Hindlimb muscle (tissue), 1 donor: ENCODE results near the gene LRSAM1. TPM values are rescaled to one million over a fixed set of nuclear protein-coding genes. Genes with fewer than 3 reads are reported as not detected.

Experiments
- DNase-seq: peaks from one replicate; pipeline ENCODE4 v3.0.0-alpha.2; 2013
- polyA plus RNA-seq: library from polyadenylated mRNA; unstranded; fragments of 120-200 nt; gene quantifications from one replicate; pipeline ENCODE4 v1.2.1, GENCODE V29; 2013; ENCODE audit not compliant: insufficient read length

Gene LRSAM1
- polyA plus RNA-seq, result 16.9 TPM

- peak; percentile 95 for DNase-seq
Observed at GRCh38 chr9:127450830-127451607, at the start of gene LRSAM1, which contains the start of gene RPL12. LRSAM1 (plus strand) TSS chr9:127451510; CDS start chr9:127454528, 3,018 bp downstream. RPL12 (minus strand) TSS chr9:127451406; CDS start chr9:127451317, 89 bp downstream.

DNA sequence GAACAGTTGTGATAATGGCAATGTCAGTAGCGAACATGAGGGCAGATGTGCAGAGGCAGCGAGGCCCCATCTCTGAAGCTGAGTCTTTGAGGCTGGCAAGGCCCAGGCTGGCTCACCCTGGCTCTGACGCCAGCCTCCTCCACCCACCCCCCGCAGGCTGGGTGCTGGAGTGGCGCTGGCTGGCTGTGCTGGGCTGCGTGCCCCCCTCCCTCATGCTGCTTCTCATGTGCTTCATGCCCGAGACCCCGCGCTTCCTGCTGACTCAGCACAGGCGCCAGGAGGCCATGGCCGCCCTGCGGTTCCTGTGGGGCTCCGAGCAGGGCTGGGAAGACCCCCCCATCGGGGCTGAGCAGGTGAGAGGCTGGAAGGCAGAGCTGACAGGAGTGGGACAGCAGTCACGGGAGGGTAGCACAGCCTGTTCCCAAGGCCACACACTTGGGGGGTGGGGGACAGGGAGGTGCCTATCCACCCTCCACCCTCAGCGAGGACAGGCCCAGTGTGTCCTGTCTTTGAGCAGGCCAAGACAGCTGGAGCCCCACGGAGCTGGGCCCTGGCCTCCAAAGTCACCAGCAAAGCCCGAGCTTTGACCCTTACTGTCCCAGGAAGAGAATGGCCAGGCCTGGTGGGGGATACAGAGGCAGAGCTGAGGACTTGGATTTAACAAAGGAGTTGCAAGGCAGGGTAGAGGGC, 48.8 kb upstream of the LRSAM1 start:
- DNase-seq, result no peak

GRCh38 chr9:127403507-127404192, 47.7 kb upstream of the LRSAM1 start:
- DNase-seq, result no peak

GRCh38 chr9:127404631-127405030, 46.7 kb upstream of the LRSAM1 start:
- no peak for DNase-seq

- no peak for DNase-seq
Observed at GRCh38 chr9:127405344-127406125, 45.8 kb upstream of the LRSAM1 start.

- no peak for DNase-seq
Observed at GRCh38 chr9:127406799-127407491, 44.4 kb upstream of the LRSAM1 start.

DNA sequence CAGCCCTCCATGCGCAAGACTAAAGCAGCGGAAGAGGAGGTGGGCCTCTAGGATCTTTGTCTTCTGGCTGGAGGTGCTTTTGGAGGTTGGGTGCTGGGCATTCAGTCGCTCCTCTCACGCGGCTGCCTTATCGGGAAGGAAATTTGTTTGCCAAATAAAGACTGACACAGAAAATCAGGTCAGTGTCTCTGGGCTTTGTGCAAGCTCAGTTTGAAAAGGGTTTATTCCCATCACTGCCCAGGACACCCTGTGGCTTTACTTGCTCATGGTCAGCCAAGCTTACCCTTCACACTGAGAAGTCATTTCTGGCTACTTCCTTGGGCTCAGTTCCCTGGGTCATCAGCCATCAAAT, 43.8 kb upstream of the LRSAM1 start:
- DNase-seq, result no peak

DNA sequence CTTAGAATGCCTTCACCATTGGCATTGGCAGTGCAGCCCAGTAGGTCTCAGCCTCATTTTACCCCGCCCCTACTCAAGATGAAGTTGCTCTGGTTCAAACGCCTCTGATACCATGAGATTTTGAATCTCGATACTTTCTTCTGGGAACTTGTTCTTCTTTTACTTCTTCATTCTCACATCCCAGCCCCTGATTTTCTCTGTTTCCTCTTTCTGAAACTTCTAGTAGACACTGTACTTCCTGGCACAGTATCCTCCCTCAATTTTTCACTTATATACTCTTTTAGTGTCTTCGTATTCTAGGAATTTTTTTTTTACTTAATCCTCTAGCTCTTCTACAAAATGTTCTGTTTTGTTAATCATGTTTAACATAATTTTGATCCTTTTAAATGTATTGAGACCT, 40.2 kb upstream of the LRSAM1 start:
- DNase-seq, result no peak

DNA sequence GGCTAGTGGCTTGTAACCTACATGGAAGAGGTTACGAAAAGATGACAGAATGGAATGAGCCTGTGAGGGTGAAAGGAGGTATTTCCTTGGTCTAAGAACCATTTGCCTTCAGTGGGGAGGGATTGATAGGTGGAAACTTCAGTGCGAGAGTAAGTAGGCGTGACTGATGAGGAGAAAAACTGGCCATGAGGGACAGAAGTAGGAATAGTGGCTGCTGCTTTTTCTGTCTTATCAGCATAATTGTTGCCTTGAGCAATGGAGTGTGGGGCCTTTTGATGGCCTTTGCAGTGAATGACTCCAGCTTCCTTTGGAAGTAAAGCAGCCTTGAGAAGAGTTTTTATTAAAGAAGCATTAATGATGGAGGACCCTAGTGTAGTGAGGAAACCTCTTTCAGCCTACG, 36.2 kb upstream of the LRSAM1 start:
- DNase-seq, result no peak

DNA sequence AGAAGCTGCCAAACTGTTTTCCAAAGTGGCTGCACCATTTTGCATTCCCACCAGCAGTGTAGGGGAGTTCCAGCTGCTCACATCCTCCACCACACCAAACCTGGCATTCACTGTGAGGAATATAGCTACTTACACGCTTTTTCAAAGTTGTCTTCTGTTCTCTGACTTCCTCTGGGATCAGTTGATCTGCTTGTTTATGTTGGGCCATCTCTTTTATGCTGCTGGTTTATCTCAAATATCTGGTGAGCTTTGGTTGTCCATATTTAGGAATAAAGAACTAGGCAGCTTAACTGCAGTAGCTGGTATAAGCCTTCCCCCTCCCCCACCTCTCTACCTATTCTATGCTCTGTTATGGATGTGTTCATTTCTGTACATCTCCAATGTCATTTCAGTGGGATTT, 35.7 kb upstream of the LRSAM1 start:
- no peak for DNase-seq

DNA sequence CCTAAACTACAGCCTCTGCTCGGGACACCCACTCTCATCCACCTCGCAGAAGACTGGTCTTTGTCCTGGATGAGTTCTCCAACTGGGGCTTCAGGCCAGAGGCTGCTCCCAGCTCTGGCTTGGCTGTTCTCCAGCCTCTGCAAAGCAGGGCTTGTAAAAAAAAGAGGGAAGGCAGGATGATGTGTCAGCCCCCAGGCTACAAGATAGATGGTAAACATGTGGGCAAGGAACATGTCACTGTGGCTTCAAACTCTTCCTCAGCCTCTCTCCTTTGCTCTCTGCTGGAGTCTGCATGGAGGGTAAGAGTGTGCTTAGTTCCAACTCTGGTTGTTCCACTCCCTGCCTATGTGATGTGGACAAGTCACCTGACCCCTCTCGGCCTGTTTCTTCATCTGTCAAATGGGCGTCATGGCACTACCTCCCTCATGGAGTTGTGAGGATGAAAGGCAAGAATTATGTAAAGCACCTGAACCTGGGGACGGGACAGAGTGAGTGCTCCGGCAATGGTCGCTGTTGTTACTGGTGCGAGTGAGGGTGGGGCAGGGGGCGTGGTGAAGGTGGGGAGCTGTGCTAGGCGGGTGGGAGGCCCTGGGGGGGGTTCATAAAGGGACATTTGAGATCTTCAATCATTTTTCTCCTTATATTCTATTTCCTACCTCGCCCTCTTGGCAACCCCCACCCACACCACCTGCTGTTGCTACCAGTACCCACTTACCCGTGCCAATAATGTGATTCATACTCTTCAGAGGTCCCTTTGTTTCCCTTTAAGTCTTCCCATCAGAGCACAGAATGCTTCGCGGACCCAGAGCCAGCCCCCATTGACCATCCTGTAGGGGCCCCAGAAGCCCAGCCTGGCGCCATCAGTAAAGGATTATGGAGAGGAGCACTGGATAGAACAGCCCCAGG, 33.9 kb upstream of the LRSAM1 start:
- no peak for DNase-seq

DNA sequence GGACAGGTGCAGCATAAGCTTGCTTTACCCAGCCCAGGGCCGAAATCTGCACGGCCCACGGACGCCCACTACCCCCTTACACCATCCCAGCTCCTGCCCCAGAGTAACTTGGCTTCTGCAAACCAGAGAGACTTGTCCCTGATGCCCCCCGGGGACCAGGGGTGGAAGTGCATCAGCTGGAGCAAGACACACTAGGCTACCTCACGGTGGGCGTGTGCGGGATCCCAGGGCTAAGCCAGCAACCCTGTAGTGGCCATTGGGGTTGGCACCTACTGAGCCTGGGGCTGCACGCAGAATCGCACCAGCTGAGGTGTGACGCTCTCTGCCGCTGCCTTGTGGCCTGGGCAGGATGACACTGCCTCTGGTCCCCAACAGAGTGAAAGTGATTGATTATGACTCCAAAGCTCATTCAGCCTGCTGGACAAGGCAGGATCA, 33.3 kb upstream of the LRSAM1 start:
- DNase-seq, result no peak

DNA sequence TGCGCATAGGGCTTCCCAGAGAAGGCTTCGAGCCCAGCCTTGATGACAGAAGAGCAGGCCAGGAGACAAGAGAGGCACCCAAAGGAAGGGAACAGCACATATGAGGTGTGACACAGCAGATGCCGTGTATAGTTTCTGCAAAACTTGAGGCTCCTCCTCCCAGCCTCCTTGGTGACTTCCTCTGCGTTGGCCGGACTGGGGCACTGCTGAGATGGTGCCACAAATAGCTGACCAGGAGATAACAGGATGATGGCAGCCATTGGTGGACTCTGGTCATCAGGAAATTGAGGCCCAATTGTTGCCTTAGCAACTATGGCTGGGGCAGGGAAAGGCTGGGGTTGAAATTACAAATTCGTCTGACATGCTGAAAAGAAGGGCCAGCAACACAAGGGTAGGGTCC, 32.0 kb upstream of the LRSAM1 start:
- DNase-seq, result no peak

GRCh38 chr9:127421057-127421456, 30.3 kb upstream of the LRSAM1 start:
- no peak for DNase-seq

DNA sequence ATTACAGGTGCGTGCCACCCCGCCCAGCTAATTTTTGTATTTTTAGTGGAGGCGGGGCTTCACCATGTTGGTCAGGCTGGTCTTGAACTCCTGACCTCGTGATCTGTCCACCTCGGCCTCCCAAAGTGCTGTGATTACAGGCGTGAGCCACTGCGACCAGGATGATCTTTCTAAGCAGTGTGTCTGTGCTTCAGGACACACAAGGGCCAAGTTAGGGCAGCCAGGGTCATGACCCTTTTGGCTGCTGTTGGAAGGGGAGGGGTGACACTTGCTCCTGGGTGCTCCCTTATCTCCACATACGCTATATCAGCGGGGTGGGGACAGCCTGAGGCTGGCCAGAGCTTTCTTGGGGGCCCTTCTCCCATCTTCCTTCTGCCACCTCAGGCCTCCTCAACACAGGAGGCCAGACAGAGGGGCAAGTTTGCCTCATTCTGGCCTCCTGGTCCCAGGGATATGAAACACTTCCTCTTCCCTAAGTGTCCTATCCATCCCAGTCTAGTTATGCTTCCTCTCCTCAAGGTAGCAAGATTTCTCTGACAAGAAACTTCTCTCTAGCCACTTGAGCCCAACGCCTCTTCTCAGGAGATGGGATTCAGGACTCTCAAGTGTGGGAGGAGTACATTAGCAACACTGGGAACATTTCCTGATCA, 29.1 kb upstream of the LRSAM1 start:
- DNase-seq, result no peak

DNA sequence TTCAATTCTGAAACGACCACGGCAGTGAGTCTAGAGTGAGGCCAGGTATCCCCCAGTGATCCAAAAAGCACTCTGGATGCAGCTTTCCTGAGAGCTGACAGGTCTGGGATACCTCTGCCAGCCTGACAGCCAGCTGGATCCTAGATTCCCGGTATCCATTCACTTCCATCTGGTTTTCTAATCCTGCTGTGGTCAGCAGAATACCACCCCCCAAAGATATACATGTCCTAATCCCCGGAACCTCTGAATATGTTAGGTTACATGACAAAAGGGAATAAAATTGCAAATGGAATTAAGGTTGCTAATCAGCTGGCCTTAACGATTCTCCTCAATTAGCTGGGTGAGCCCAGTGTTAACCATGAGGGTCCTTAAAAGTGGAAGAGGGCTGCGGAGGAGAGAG, 28.5 kb upstream of the LRSAM1 start:
- DNase-seq, result no peak

DNA sequence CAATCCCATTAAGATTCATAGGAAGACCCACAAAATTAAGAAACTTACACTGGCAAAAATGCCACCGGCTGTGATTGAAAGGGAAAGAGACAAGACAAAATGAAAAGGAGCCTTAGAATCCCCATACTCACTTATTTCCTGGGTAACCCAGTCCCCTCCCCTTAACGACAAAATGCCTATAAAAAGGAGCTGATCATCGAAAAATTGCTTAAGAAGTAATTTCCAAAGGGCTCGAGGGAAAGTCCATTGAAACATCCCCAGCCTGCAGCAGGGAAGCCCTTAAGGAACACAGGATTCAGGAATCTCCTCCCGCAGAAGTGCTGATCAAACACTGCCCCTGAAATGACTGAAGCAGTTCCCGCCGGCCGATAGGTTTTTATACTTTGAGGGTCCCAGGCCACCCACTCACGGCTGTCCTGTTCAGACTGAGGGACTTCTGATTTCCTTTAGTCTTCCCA, 27.8 kb upstream of the LRSAM1 start:
- DNase-seq, result no peak

GRCh38 chr9:127423934-127424675, 27.2 kb upstream of the LRSAM1 start, which contains the start of gene ZNF79:
ZNF79 (plus strand) TSS chr9:127424382; CDS start chr9:127424788, 406 bp downstream.
- DNase-seq, result peak; percentile 97

- no peak for DNase-seq
Observed at GRCh38 chr9:127424676-127424999, 26.7 kb upstream of the LRSAM1 start.

DNA sequence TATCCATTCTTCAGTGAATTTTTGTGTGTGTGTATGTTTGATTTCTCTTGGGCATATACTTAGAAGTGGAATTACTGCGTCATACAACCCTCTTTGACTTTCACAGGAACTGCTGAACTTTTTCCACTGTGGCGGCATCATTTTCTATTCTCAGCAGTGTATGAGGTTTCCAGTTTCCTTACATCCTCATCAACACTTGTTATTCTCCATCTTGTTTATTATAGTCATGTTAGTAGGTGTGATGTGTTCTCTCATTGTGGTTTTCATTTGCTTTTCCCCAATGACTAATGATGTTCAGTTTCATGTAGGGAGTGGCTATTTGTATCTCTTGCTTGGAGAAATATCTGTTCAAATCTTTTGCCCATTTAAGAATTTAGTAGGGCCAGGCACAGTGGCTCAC, 24.6 kb upstream of the LRSAM1 start:
- DNase-seq, result no peak
